Heart left ventricle (tissue), 16 donors: ENCODE measurements around the gene SDR39U1. TPM values are rescaled to one million over a fixed set of nuclear protein-coding genes. Genes with fewer than 3 reads are reported as not detected.
A peak's percentile ranks its signal among the peaks of the same experiment; 100 is the strongest.

Experiments used
- ATAC-seq, 4 donors: fragments of 200-7000 bp; cut with Tn5 transposase; one replicate each; pipeline ENCODE4 v1.9.1; 2020 to 2022; ENCODE audit warnings: moderate library complexity in 4 of 4, mild to moderate bottlenecking in 3 of 4, moderate number of reproducible peaks in 1 of 4
- DNase-seq, 5 donors: peaks; one replicate each; pipeline ENCODE4 v3.0.0-alpha.2; 2020
- H3K27ac ChIP-seq, 12 donors: fragments of 200-600 bp; sonication (generic) in 4 of 12; one replicate each; pipeline versions ENCODE4 v1.5.0 to v1.8.0; 2016 to 2022; ENCODE audit warnings: mild to moderate bottlenecking in 2 of 12
- H3K27me3 ChIP-seq, 9 donors: fragments of 200-600 bp; sonication (generic) in 2 of 9; one replicate each; pipeline versions ENCODE4 v1.5.1 to v1.8.0; 2016 to 2022; ENCODE audit warnings: mild to moderate bottlenecking in 3 of 9
- H3K36me3 ChIP-seq, 9 donors: fragments of 200-600 bp; sonication (generic) in 2 of 9; one replicate each; pipeline versions ENCODE4 v1.5.0 to v1.8.0; 2018 to 2022; ENCODE audit warnings: mild to moderate bottlenecking in 2 of 9
- H3K4me1 ChIP-seq, 12 donors: fragments of 200-600 bp; sonication (generic) in 4 of 12; one replicate each; pipeline versions ENCODE4 v1.5.0 to v1.8.0; 2016 to 2022; ENCODE audit warnings: mild to moderate bottlenecking in 3 of 12
- H3K4me3 ChIP-seq, 12 donors: fragments of 200-600 bp; sonication (generic) in 4 of 12; one replicate each; pipeline versions ENCODE4 v1.5.0 to v1.8.0; 2017 to 2022; ENCODE audit warnings: mild to moderate bottlenecking in 9 of 12, moderate library complexity in 4 of 12
- H3K9me3 ChIP-seq, 12 donors: fragments of 200-600 bp; sonication (generic) in 4 of 12; one replicate each; pipeline versions ENCODE4 v1.5.0 to v1.8.0; 2016 to 2022; ENCODE audit warnings: mild to moderate bottlenecking in 1 of 12
- POLR2A ChIP-seq, 2 donors: fragments of 450-650 bp; IDR thresholded peaks; one replicate each; pipeline ENCODE4 v1.6.1; 2017; ENCODE audit warnings: antibody characterized with exemption in 2 of 2, mild to moderate bottlenecking in 2 of 2, moderate library complexity in 2 of 2
- WGBS, 4 donors: extraction: QIAGEN DNeasy Blood & Tissue Kit in 2 of 4; methylation state at CpG; one replicate each; pipeline versions ENCODE4 v1.1.5 to v1.1.7; 2013 to 2018; 5-methylcytosine and 5-hydroxymethylcytosine counted together
- intact Hi-C, 10 donors: fragments of 100-400 bp; cut with DNase I; formaldehyde crosslinking; loops; one replicate each; pipeline versions ENCODE4 v1.11.1 to v1.14.2; 2022
- polyA plus RNA-seq, 2 donors: library from polyadenylated mRNA; stranded (reverse); fragments of 200-250 nt; gene quantifications; one replicate each; pipeline ENCODE4 v1.2.3, GENCODE V29; 2013
- total RNA-seq, 9 donors: library from RNA; depleted of rRNA in 2 of 9; stranded (reverse); fragments of >200 nt in 2 of 9; fragmentation: NEBNext Ultra II Directional in 3 of 9; extraction: Animal tissue kit (Norgen Biotek cat#: 25700) in 3 of 9; gene quantifications; one replicate each; pipeline versions ENCODE4 v1.1.0 to v1.2.4, GENCODE V29; 2016 to 2023
- TF ChIP-seq, protein P1 (sequence below), 12 donors: fragments of 200-600 bp; sonication (generic) in 4 of 12; IDR thresholded peaks; one replicate each; pipeline versions ENCODE4 v1.5.0 to v1.8.0; 2018 to 2022; ENCODE audit warnings: antibody characterized with exemption in 12 of 12, mild to moderate bottlenecking in 5 of 12
- donor health status: ischemic (EF 13 %, LVEDD 7.1; RV severe dilation, severe dysfunction).
- donor health status: healthy with polysubstance abuse.
- donor health status: DM: no; HTN: yes; CAD: no.
- donor health status: DM: no; HTN: no; CAD: no.
- donor health status: ischemic (EF 25% LVEDD 6.9; RV normal size, moderate dysfunction).
- donor health status: ischemic (EF 25% LVEDD 5.7; RV mildly dilated, moderate dysfunction).
- donor health status: healthy.
- donor health status: DM: yes; HTN: yes; CAD: no.
- donor health status: ischemic (EF 35%, LVEDD 5.7; RV mildly dilated, moderate dysfunction).
- donor health status: nonischemic (EF 11% LVEDD 7.7; RV severe dilation, severe dysfunction).
- donor health status: DM: yes; HTN: yes; CAD: no.
- donor health status: PGD.
- donor health status: ischemic (EF 29% LVEDD 5.4; RV normal size, mild dysfunction).
- donor health status: nonischemic (EF 23%, LVEDD 6.1; RV moderate dilation, normal function).

SDR39U1 gene
- total and polyA plus RNA-seq, 11 donors = 58.6 to 109 (median 63.7) TPM

- no peak overlapping the region for H3K4me3 ChIP-seq
- H3K4me1 ChIP-seq = peaks cover 3 to 80% (median 56%) of the 10 kb centered on the region in 12 donors
- peaks cover 0 to 72% (median 65%) of the 10 kb centered on the region in 9 donors for H3K36me3 ChIP-seq
- no peak for ATAC-seq
- no peaks in the 10 kb centered on the region for H3K27me3 ChIP-seq
- TF ChIP-seq, protein P1, sequence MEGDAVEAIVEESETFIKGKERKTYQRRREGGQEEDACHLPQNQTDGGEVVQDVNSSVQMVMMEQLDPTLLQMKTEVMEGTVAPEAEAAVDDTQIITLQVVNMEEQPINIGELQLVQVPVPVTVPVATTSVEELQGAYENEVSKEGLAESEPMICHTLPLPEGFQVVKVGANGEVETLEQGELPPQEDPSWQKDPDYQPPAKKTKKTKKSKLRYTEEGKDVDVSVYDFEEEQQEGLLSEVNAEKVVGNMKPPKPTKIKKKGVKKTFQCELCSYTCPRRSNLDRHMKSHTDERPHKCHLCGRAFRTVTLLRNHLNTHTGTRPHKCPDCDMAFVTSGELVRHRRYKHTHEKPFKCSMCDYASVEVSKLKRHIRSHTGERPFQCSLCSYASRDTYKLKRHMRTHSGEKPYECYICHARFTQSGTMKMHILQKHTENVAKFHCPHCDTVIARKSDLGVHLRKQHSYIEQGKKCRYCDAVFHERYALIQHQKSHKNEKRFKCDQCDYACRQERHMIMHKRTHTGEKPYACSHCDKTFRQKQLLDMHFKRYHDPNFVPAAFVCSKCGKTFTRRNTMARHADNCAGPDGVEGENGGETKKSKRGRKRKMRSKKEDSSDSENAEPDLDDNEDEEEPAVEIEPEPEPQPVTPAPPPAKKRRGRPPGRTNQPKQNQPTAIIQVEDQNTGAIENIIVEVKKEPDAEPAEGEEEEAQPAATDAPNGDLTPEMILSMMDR (IDR thresholded peaks at IDR 0.05) = no peak
- TF ChIP-seq POLR2A (IDR thresholded peaks at IDR 0.05) = no peak
- no peak overlapping the region for H3K27ac ChIP-seq
- intact Hi-C loops = loop anchor here in 7 of 10 donors (5.0 to 10.0 kb wide), 4 partner anchors 67 to 192 kb away; partner anchors contain the start of genes TINF2 (in 6 of the 7) and NFATC4 (in 2 of the 7)
- DNase-seq = no peak
- 77 to 86% (median 79%) methylated on average over 7 of the region's 7 CpGs for WGBS, 4 donors
- no peaks in the 10 kb centered on the region for H3K9me3 ChIP-seq
Observed at GRCh38 chr14:24434036-24434435, 8.5 kb downstream of the SDR39U1 start.

DNA sequence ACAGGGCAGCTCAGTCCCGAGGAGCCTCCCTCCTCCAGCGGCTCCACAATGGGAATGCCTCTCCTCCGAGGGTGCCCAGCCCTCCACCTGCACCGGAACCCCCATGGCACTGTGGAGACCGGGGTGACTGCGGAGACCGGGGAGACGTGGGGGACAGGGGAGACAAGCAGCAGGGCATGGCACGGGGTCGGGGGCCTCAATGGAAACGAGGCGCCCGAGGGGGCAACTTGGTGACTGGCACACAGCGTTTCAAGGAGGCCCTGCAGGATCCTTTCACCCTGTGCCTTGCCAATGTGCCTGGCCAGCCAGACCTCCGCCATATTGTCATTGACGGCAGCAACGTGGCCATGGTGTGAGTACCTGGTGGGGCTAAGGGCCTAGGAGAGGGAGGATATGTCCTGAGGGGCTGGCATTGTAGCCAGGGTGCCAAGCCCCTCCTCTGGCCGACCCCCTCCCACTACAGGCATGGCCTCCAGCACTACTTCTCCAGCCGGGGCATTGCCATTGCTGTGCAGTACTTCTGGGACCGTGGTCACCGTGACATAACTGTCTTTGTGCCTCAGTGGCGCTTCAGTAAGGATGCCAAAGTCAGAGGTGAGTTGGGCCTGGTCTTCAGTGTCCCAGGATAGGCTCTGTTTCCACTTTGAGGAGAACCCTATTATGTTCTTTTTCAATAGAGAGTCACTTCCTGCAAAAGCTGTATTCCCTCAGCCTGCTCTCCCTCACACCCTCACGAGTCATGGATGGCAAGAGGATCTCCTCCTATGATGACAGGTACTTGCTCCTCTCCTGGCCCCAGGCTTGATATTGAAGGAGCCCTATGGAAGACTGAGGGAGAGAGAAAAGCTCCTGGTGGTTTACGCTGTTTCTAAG, 10.1 kb downstream of the SDR39U1 start:
- ATAC-seq (no peak), DNase-seq (peak in 1 of 5 donors; percentile 66)
- Histone ChIP-seq H3K9me3 (no peaks in the 10 kb centered on the region), H3K36me3 (peaks cover 0 to 57% (median 50%) of the 10 kb centered on the region in 9 donors), H3K4me1 (peaks cover 3 to 68% (median 47%) of the 10 kb centered on the region in 12 donors), H3K27me3 (no peaks in the 10 kb centered on the region), H3K27ac (peak overlapping the region in 3 of 12 donors; percentile 96 to 98 (median 96)), H3K4me3 (peak overlapping the region in 6 of 12 donors; percentile 61 to 89 (median 82))
- intact Hi-C loops = loop anchor here in 7 of 10 donors (2.0 to 10.0 kb wide), 5 partner anchors 65 to 190 kb away; partner anchors contain the start of genes TINF2 (in 6 of the 7) and NFATC4 (in 2 of the 7)
- 82 to 88% (median 86%) methylated on average over 23 to 24 of the region's 24 CpGs for WGBS, 4 donors
- TF ChIP-seq POLR2A (IDR thresholded peaks at IDR 0.05) = no peak
- TF ChIP-seq, protein P1 (IDR thresholded peaks at IDR 0.05) = no peak

- H3K4me1 ChIP-seq = peaks cover 3 to 60% (median 39%) of the 10 kb centered on the region in 12 donors
- no peaks in the 10 kb centered on the region for H3K9me3 ChIP-seq
- intact Hi-C loops = loop anchor here (1.0 to 10.0 kb wide), 12 partner anchors 64 to 189 kb away; partner anchors contain the start of genes TINF2 (in 7 of the 10), NFATC4 (in 2 of the 10) and ADCY4 (in 1 of the 10)
- H3K27me3 ChIP-seq = no peaks in the 10 kb centered on the region
- peak overlapping the region in 10 of 12 donors; percentile 61 to 89 (median 82) for H3K4me3 ChIP-seq
- TF ChIP-seq, protein P1 (IDR thresholded peaks at IDR 0.05) = peak; percentile 82 to 96 (median 90)
- no peak for TF ChIP-seq POLR2A (IDR thresholded peaks at IDR 0.05)
- WGBS, 4 donors = 38 to 48% (median 42%) methylated on average over 15 of the region's 15 CpGs
- peak overlapping the region in 11 of 12 donors; percentile 80 to 100 (median 96) for H3K27ac ChIP-seq
- peaks cover 0 to 49% (median 43%) of the 10 kb centered on the region in 9 donors for H3K36me3 ChIP-seq
- ATAC-seq (peak; percentile 60 to 76 (median 66)), DNase-seq (peak; percentile 91 to 95 (median 93))
Observed at GRCh38 chr14:24431569-24432258, 10.9 kb downstream of the SDR39U1 start.
